Sigmoid colon (tissue), 7 donors: ENCODE data around the gene ARRB2. TPM values are rescaled to one million over a fixed set of nuclear protein-coding genes. Genes with fewer than 3 reads are reported as not detected.

ENCODE experiments used
- DNase-seq: peaks from one replicate; pipeline ENCODE4 v3.0.0-alpha.2; 2019
- H3K27ac ChIP-seq, 4 donors: fragments of 200-600 bp; sonication (generic); one replicate each; pipeline ENCODE4 v1.5.1; 2016 to 2019; ENCODE audit warnings: mild to moderate bottlenecking in 1 of 4
- H3K27me3 ChIP-seq, 3 donors: fragments of 200-600 bp; sonication (generic); one replicate each; pipeline ENCODE4 v1.5.1; 2019; ENCODE audit warnings: mild to moderate bottlenecking in 1 of 3
- H3K36me3 ChIP-seq, 4 donors: fragments of 200-600 bp; sonication (generic); one replicate each; pipeline ENCODE4 v1.5.1; 2016 to 2019
- H3K4me1 ChIP-seq, 4 donors: fragments of 200-600 bp; sonication (generic); one replicate each; pipeline ENCODE4 v1.5.1; 2017 to 2019
- H3K4me3 ChIP-seq, 4 donors: fragments of 200-600 bp; sonication (generic); one replicate each; pipeline ENCODE4 v1.5.1; 2017 to 2019; ENCODE audit warnings: mild to moderate bottlenecking in 2 of 4, moderate library complexity in 1 of 4
- H3K9me3 ChIP-seq, 4 donors: fragments of 200-600 bp in 3 of 4; sonication (generic) in 3 of 4; one replicate each; pipeline versions ENCODE4 v1.5.1 to v1.6.1; 2013 to 2019
- EP300 ChIP-seq, 4 donors: sonication (generic); formaldehyde crosslinking; IDR thresholded peaks; one replicate each; pipeline ENCODE4 v1.6.1; 2017; ENCODE audit warnings: antibody characterized with exemption in 4 of 4
- POLR2A ChIP-seq, 2 donors: fragments of 450-650 bp; IDR thresholded peaks; one replicate each; pipeline ENCODE4 v1.6.1; 2016; ENCODE audit warnings: antibody characterized with exemption in 2 of 2, mild to moderate bottlenecking in 2 of 2, moderate library complexity in 2 of 2
- POLR2AphosphoS5 ChIP-seq, 4 donors: sonication (generic); formaldehyde crosslinking; IDR thresholded peaks; one replicate each; pipeline ENCODE4 v1.6.1; 2017; ENCODE audit warnings: antibody characterized with exemption in 4 of 4
- WGBS, 2 donors: extraction: QIAGEN DNeasy Blood & Tissue Kit; methylation state at CpG; one replicate each; pipeline ENCODE4 v1.1.7; 2013; 5-methylcytosine and 5-hydroxymethylcytosine counted together
- intact Hi-C: fragments of 100-400 bp; cut with DNase I; formaldehyde crosslinking; loops from one replicate; pipeline ENCODE4 v1.15.1; 2023
- polyA plus RNA-seq, 3 donors: library from polyadenylated mRNA; stranded (reverse); fragments of 200-250 nt; gene quantifications; one replicate each; pipeline ENCODE4 v1.2.3, GENCODE V29; 2013
- total RNA-seq, 4 donors: library from RNA; depleted of rRNA; stranded (reverse); fragments of >200 nt; gene quantifications; one replicate each; pipeline ENCODE4 v1.1.0, GENCODE V29; 2016
- TF ChIP-seq, protein P1 (sequence below), 4 experiments: fragments of 450-650 bp in 3 of 4; fragments of 200-600 bp in 1 of 4; IDR thresholded peaks; one replicate each; pipeline ENCODE4 v1.5.1; 2016 to 2019; ENCODE audit warnings: antibody characterized with exemption in 4 of 4, mild to moderate bottlenecking in 3 of 4, moderate library complexity in 2 of 4
- donor health status: healthy with polysubstance abuse.
- donor health status: Bipolar disorder and iron deficiency.
- donor health status: healthy.

The ARRB2 gene
- total and polyA plus RNA-seq, 7 donors = 22.1 to 51.7 (median 35.7) TPM

DNA sequence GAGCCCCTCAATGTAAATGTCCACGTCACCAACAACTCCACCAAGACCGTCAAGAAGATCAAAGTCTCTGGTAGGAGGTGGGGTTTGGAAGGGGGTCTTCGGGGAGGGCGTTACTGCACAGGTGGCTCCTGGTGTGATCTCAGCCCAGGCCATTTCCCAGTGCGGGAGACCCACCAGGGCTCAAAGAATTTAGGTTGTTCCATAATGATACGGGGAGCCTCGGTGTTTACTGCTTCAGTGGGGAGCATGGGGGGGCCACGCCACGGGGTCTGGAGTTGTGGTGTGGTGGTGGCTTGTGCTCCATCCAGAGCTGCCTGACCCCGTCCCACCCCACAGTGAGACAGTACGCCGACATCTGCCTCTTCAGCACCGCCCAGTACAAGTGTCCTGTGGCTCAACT lies 7.8 kb downstream of the ARRB2 start:
- Histone ChIP-seq H3K36me3 (peaks cover 0 to 32% (median 10%) of the 10 kb centered on the region in 4 donors), H3K27ac (no peak overlapping the region), H3K4me3 (no peak overlapping the region), H3K27me3 (no peaks in the 10 kb centered on the region), H3K9me3 (no peaks in the 10 kb centered on the region), H3K4me1 (no peaks in the 10 kb centered on the region)
- no peak for DNase-seq
- no peak for TF ChIP-seq POLR2AphosphoS5 (IDR thresholded peaks at IDR 0.05)
- no peak for TF ChIP-seq POLR2A (IDR thresholded peaks at IDR 0.05)
- TF ChIP-seq, protein P1, sequence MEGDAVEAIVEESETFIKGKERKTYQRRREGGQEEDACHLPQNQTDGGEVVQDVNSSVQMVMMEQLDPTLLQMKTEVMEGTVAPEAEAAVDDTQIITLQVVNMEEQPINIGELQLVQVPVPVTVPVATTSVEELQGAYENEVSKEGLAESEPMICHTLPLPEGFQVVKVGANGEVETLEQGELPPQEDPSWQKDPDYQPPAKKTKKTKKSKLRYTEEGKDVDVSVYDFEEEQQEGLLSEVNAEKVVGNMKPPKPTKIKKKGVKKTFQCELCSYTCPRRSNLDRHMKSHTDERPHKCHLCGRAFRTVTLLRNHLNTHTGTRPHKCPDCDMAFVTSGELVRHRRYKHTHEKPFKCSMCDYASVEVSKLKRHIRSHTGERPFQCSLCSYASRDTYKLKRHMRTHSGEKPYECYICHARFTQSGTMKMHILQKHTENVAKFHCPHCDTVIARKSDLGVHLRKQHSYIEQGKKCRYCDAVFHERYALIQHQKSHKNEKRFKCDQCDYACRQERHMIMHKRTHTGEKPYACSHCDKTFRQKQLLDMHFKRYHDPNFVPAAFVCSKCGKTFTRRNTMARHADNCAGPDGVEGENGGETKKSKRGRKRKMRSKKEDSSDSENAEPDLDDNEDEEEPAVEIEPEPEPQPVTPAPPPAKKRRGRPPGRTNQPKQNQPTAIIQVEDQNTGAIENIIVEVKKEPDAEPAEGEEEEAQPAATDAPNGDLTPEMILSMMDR (IDR thresholded peaks at IDR 0.05) = no peak
- no peak for TF ChIP-seq EP300 (IDR thresholded peaks at IDR 0.05)
- intact Hi-C loops = no loop called here
- 96 to 97% methylated on average over 13 of the region's 13 CpGs for WGBS, 2 donors

DNA sequence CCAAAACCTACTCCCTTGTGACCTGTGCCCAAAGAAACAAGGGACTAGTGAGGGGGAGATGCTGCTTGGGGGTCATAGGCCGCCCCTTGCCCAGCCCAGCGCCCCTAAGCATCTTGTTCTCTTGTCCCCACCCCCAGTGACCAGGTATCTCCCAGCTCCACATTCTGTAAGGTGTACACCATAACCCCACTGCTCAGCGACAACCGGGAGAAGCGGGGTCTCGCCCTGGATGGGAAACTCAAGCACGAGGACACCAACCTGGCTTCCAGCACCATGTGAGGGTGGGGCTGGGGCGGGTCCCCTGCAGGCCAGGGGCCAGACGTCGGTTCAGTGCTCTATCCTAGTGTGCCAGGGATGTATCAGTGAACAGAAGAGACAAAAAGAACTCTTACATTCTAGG lies 8.7 kb downstream of the ARRB2 start:
- Histone ChIP-seq H3K4me1 (no peaks in the 10 kb centered on the region), H3K27me3 (no peaks in the 10 kb centered on the region), H3K36me3 (peaks cover 0 to 32% (median 10%) of the 10 kb centered on the region in 4 donors), H3K4me3 (no peak overlapping the region), H3K9me3 (no peaks in the 10 kb centered on the region), H3K27ac (no peak overlapping the region)
- TF ChIP-seq EP300 (IDR thresholded peaks at IDR 0.05) (no peak), POLR2A (IDR thresholded peaks at IDR 0.05) (no peak), POLR2AphosphoS5 (IDR thresholded peaks at IDR 0.05) (no peak)
- TF ChIP-seq, protein P1 (IDR thresholded peaks at IDR 0.05) = no peak
- WGBS, 2 donors = 68 to 83% methylated on average over 10 of the region's 10 CpGs
- DNase-seq = no peak
- intact Hi-C loops = no loop called here

DNA sequence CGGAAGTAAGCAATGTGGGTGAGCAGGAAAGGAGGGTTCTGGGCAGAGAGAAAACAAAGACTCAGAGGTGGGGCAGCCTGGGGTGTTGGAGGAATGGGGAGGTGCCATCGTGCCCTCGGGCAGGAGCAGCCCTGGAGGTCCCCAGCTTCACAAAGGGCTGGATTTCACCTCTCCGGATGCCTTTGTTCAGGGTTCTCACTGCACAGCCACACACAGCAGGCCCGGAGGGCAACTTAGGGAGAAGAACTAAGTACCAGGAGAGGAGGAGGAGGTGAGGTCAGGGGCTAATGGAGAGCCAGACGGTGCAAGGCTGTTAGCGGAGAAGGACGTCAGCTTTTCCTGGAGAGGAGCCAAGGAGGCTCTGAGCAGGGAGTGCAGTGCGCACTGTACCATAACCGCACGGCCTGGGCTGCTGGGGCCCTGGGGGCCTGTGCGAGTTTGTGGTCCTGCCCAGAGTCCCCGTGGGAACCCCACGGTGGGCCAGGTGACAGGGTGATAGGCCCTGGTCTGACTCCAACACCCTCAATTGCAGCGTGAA lies 9.3 kb downstream of the ARRB2 start:
- Histone ChIP-seq H3K27me3 (no peaks in the 10 kb centered on the region), H3K9me3 (no peaks in the 10 kb centered on the region), H3K4me1 (no peaks in the 10 kb centered on the region), H3K36me3 (peaks cover 0 to 32% (median 10%) of the 10 kb centered on the region in 4 donors), H3K27ac (no peak overlapping the region), H3K4me3 (no peak overlapping the region)
- TF ChIP-seq POLR2AphosphoS5 (IDR thresholded peaks at IDR 0.05) = no peak
- TF ChIP-seq POLR2A (IDR thresholded peaks at IDR 0.05) = no peak
- TF ChIP-seq, protein P1 (IDR thresholded peaks at IDR 0.05) = no peak
- no peak for TF ChIP-seq EP300 (IDR thresholded peaks at IDR 0.05)
- DNase-seq = no peak
- WGBS, 2 donors = 62 to 83% methylated on average over 15 of the region's 15 CpGs
- intact Hi-C loops = no loop called here

DNA sequence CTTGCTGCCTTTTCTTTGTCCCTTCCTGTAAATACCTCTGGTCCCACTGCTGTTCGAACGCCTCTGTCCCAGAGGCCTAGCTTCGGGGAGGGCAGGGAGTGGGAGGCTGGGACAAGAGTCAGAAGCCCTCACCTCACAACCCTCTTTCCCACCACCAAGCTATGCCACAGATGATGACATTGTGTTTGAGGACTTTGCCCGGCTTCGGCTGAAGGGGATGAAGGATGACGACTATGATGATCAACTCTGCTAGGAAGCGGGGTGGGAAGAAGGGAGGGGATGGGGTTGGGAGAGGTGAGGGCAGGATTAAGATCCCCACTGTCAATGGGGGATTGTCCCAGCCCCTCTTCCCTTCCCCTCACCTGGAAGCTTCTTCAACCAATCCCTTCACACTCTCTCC lies 10.4 kb downstream of the ARRB2 start:
- Histone ChIP-seq H3K27me3 (no peaks in the 10 kb centered on the region), H3K36me3 (peaks cover 0 to 32% (median 10%) of the 10 kb centered on the region in 4 donors), H3K4me1 (no peaks in the 10 kb centered on the region), H3K27ac (no peak overlapping the region), H3K4me3 (no peak overlapping the region), H3K9me3 (no peaks in the 10 kb centered on the region)
- intact Hi-C loops = no loop called here
- 75 to 89% methylated on average over 7 of the region's 7 CpGs for whole genome bisulfite sequencing, 2 donors
- DNase-seq = no peak
- no peak for TF ChIP-seq POLR2AphosphoS5 (IDR thresholded peaks at IDR 0.05)
- TF ChIP-seq, protein P1 (IDR thresholded peaks at IDR 0.05) = no peak
- TF ChIP-seq EP300 (IDR thresholded peaks at IDR 0.05) = no peak
- no peak for TF ChIP-seq POLR2A (IDR thresholded peaks at IDR 0.05)
